ENCODE data around the gene GLRX2. TPM values are rescaled to one million over a fixed set of nuclear protein-coding genes. Genes with fewer than 3 reads are reported as not detected.

The GLRX2 gene
- total and polyA plus RNA-seq, 2 of the 8 experiments (the other 6 are each of a cell fraction or from before 2014, with no cell fraction given), result 4.8 to 13.5 TPM

GRCh38 chr1:193104502-193104906 lies 710 bp downstream of the GLRX2 start:
- no peak overlapping the region for H4K5ac ChIP-seq (ENCODE audit: insufficient read length, low read depth, low read length)
- no peak overlapping the region for H2BK15ac ChIP-seq (ENCODE audit: low read length)
- no peak overlapping the region for H2BK120ac ChIP-seq (replicated peaks; ENCODE audit: low read depth, low read length)
- H3K9me3 ChIP-seq (ENCODE audit: insufficient read depth in 2 of 2, low read depth in 1 of 2, low read length in 1 of 2), result no peaks in the 10 kb centered on the region
- H3K9ac ChIP-seq (replicated peaks in 1 of 4; ENCODE audit: extremely low read depth in 1 of 4, low read depth in 3 of 4, low read length in 3 of 4), result peak overlapping the region in 3 of 4 experiments; percentile 41 to 59 (median 53); a peak in 4 of 7 replicates
- peak overlapping the region; percentile 83 to 91 for H3K4me2 ChIP-seq (ENCODE audit: insufficient read depth in 1 of 2, low read depth in 2 of 2, low read length in 2 of 2)
- H3K27ac ChIP-seq (ENCODE audit: low read depth, low read length), result no peak overlapping the region
- peaks cover 0 to 3% (median under 1%) of the 10 kb centered on the region in 4 experiments; a peak in 2 of 8 replicates for H3K36me3 ChIP-seq (ENCODE audit: control insufficient read depth in 2 of 4, insufficient read depth in 4 of 4, low read length in 3 of 4)
- peak overlapping the region; percentile 67 to 82 (median 76) for H3K4me3 ChIP-seq (ENCODE audit: extremely low read depth in 1 of 4, insufficient read depth in 2 of 4, low read depth in 3 of 4, low read length in 4 of 4)
- no peak overlapping the region for H3K23ac ChIP-seq (ENCODE audit: insufficient read length)
- WGBS, 2 experiments (ENCODE audit: extremely low coverage in 1 of 2, insufficient coverage in 1 of 2, insufficient read length in 1 of 2, insufficient replicate concordance in 2 of 2, low coverage in 1 of 2, low lambda C conversion rate in 2 of 2, missing lambda C conversion rate in 1 of 2), result 3% methylated on average over 24 of the region's 24 CpGs; no CpG with 5 or more reads in 1 of the 2 experiments
- H4K20me1 ChIP-seq (replicated peaks in 1 of 2; ENCODE audit: control insufficient read depth in 1 of 2, insufficient read depth in 2 of 2, low read length in 2 of 2), result peaks cover 0 to 2% of the 10 kb centered on the region in 2 experiments
- H3K56ac ChIP-seq (replicated peaks; ENCODE audit: insufficient read length, low read depth, low read length), result no peak overlapping the region
- H3K79me1 ChIP-seq (ENCODE audit: low read depth, low read length), result no peaks in the 10 kb centered on the region
- peaks cover 0 to 5% (median 2%) of the 10 kb centered on the region in 4 experiments; a peak in 4 of 7 replicates for H3K4me1 ChIP-seq (replicated peaks in 1 of 4; ENCODE audit: control insufficient read depth in 3 of 4, insufficient read depth in 4 of 4, low read length in 3 of 4)
- no peak overlapping the region for H3K14ac ChIP-seq (ENCODE audit: insufficient read length)
- POLR2A ChIA-PET (ENCODE audit: partially characterized antibody), result interaction anchor here (0.8 to 5.2 kb wide), 8 partner anchors 9 to 45 kb away, joined by 3 to 21 read pairs (median 6); partner anchors contain the start of genes CDC73, RO60 and UCHL5
- no peaks in the 10 kb centered on the region for H3K79me2 ChIP-seq (ENCODE audit: control insufficient read depth in 1 of 2, insufficient read depth in 2 of 2, low read length in 2 of 2)
- peak overlapping the region; percentile 45 for H4K8ac ChIP-seq (ENCODE audit: extremely low read depth, insufficient read depth, low read length)
- H2BK5ac ChIP-seq (ENCODE audit: low read depth, low read length), result no peak overlapping the region
- H3K4ac ChIP-seq (replicated peaks; ENCODE audit: insufficient read length, low read depth, low read length), result no peak overlapping the region
- H2AK5ac ChIP-seq (ENCODE audit: low read depth, low read length), result no peak overlapping the region
- peaks cover 9% of the 10 kb centered on the region for H3K23me2 ChIP-seq (ENCODE audit: low read depth, low read length)
- TF ChIP-seq SUZ12 (IDR thresholded peaks at IDR 0.05; ENCODE audit: low read length), result peak; percentile 36; the same call in 1 of the 2 replicates
- no peak for TF ChIP-seq ATF3 (IDR thresholded peaks at IDR 0.05; ENCODE audit: insufficient read depth, low read depth, low read length)
- TF ChIP-seq ASH2L (IDR thresholded peaks at IDR 0.05; ENCODE audit: low read length), result peak; percentile 2
- no peak for TF ChIP-seq KDM1A (IDR thresholded peaks at IDR 0.05; ENCODE audit: borderline replicate concordance, low read length)
- TF ChIP-seq SIN3A (conservative IDR thresholded peaks at IDR 0.05 in 1 of 2, IDR thresholded peaks at IDR 0.05 in 1 of 2; ENCODE audit: low read depth in 1 of 2, low read length in 2 of 2), result 0 out of 4 replicates have a peak, but pooled peaks of 1 of the 2 experiments have one; percentile 82
- TF ChIP-seq RBBP5 (IDR thresholded peaks at IDR 0.05; ENCODE audit: borderline replicate concordance, low read depth, low read length), result 0 out of 2 replicates have a peak, but pooled peaks have one; percentile 82
- no peak for TF ChIP-seq HDAC2 (IDR thresholded peaks at IDR 0.05; ENCODE audit: borderline replicate concordance in 1 of 2, low read depth in 2 of 2, low read length in 2 of 2)
- H2BK20ac ChIP-seq (ENCODE audit: low read length), result no peak overlapping the region
- H2BK12ac ChIP-seq (ENCODE audit: low read depth, low read length), result no peak overlapping the region
- DNase-seq (ENCODE audit: low read depth in 1 of 2, low spot score in 2 of 2) (peak in 1 of 2 experiments; percentile 54), FAIRE-seq (no peak)
- peaks cover 0 to 11% (median 3%) of the 10 kb centered on the region in 4 experiments; a peak in 3 of 7 replicates for H3K27me3 ChIP-seq (replicated peaks in 1 of 4; ENCODE audit: control insufficient read depth in 3 of 4, extremely low read depth in 1 of 4, insufficient read depth in 3 of 4, low read length in 3 of 4)
- CTCF ChIA-PET (ENCODE audit: partially characterized antibody), result interaction anchor here (0.5 to 2.3 kb wide), 9 partner anchors 9 to 1622 kb away, joined by 3 to 10 read pairs (median 5); partner anchors contain the start of gene CDC73
- no peak overlapping the region for H4K91ac ChIP-seq (replicated peaks; ENCODE audit: insufficient read length, low read length)
- H3K18ac ChIP-seq (ENCODE audit: extremely low read depth, low read length), result no peak overlapping the region
- peak overlapping the region; percentile 94 for H2AFZ ChIP-seq (ENCODE audit: low read length)
